ENCODE results near the gene NPB. TPM values are rescaled to one million over a fixed set of nuclear protein-coding genes. Genes with fewer than 3 reads are reported as not detected.

NPB gene
- total RNA-seq, 8 experiments from 2014 or later: 0.15 to 0.92 (median 0.43) TPM; not detected in 1

- Histone ChIP-seq H3K4me3 (peak overlapping the region in 2 of 5 donors; percentile 30 to 33), H3K27ac (peak overlapping the region in 1 of 2 donors; percentile 66), H3K4me1 (replicated peaks in 1 of 2) (peaks cover 36 to 37% of the 10 kb centered on the region in 2 donors)
- ATAC-seq (replicated peaks in 6 of 8): no peak
- WGBS, 10 experiments: 60 to 93% (median 88%) methylated on average over 1 to 20 of the region's 58 CpGs; no CpG with 5 or more reads in 5 of the 10 experiments
- in situ Hi-C loops (cut with MboI; ENCODE audit: low pct_unique_long_range_greater_than_20kb in 2 of 9, low sequenced_read_pairs in 9 of 9, unreplicated experiment in 9 of 9): no loop called here
These were observed 20.7 kb downstream of the NPB start for GRCh38 chr17:81922566-81923301.

GRCh38 chr17:81923302-81924260 lies 21.5 kb downstream of the NPB start:
- peaks cover 33 to 34% of the 10 kb centered on the region in 2 donors for H3K4me1 ChIP-seq (replicated peaks in 1 of 2)
- in situ Hi-C loops (cut with MboI; ENCODE audit: low pct_unique_long_range_greater_than_20kb in 2 of 9, low sequenced_read_pairs in 9 of 9, unreplicated experiment in 9 of 9): no loop called here
- peak; percentile 13 to 46 (median 38) for ATAC-seq (replicated peaks in 6 of 8)
- WGBS, 10 experiments: 0 to 40% (median 36%) methylated on average over 1 to 5 of the region's 32 CpGs; no CpG with 5 or more reads in 7 of the 10 experiments
- peak overlapping the region in 4 of 5 donors; percentile 13 to 33 (median 22) for H3K4me3 ChIP-seq
- peak overlapping the region in 1 of 2 donors; percentile 66 for H3K27ac ChIP-seq

- Histone ChIP-seq H3K4me3 (peak overlapping the region in 1 of 5 donors; percentile 12), H3K4me1 (replicated peaks in 1 of 2) (peaks cover 39 to 40% of the 10 kb centered on the region in 2 donors), H3K27ac (no peak overlapping the region)
- WGBS, 10 experiments: 20 to 100% (median 80%) methylated on average over 1 to 4 of the region's 21 CpGs; no CpG with 5 or more reads in 6 of the 10 experiments
- ATAC-seq (replicated peaks in 6 of 8): no peak
- in situ Hi-C loops (cut with MboI; ENCODE audit: low pct_unique_long_range_greater_than_20kb in 2 of 9, low sequenced_read_pairs in 9 of 9, unreplicated experiment in 9 of 9): no loop called here
These were observed 22.8 kb downstream of the NPB start for GRCh38 chr17:81924557-81925532.

- Histone ChIP-seq H3K4me3 (peak overlapping the region; percentile 45 to 94 (median 63)), H3K4me1 (replicated peaks in 1 of 2) (peaks cover 39 to 40% of the 10 kb centered on the region in 2 donors), H3K27ac (peak overlapping the region; percentile 56 to 92)
- WGBS, 10 experiments: 50 to 100% (median 70%) methylated on average over 1 to 2 of the region's 10 CpGs; no CpG with 5 or more reads in 7 of the 10 experiments
- ATAC-seq (replicated peaks in 6 of 8): no peak
- in situ Hi-C loops (cut with MboI; ENCODE audit: low pct_unique_long_range_greater_than_20kb in 2 of 9, low sequenced_read_pairs in 9 of 9, unreplicated experiment in 9 of 9): no loop called here
These were observed 23.9 kb downstream of the NPB start for GRCh38 chr17:81925860-81926450.

GRCh38 chr17:81926451-81927151 lies 24.6 kb downstream of the NPB start:
- peaks cover 39 to 40% of the 10 kb centered on the region in 2 donors for H3K4me1 ChIP-seq (replicated peaks in 1 of 2)
- H3K4me3 ChIP-seq: peak overlapping the region; percentile 45 to 94 (median 63)
- in situ Hi-C loops (cut with MboI; ENCODE audit: low pct_unique_long_range_greater_than_20kb in 2 of 9, low sequenced_read_pairs in 9 of 9, unreplicated experiment in 9 of 9): no loop called here
- ATAC-seq (replicated peaks in 6 of 8): peak; percentile 25 to 56 (median 43)
- 0% methylated on average over 2 to 3 of the region's 46 CpGs; no CpG with 5 or more reads in 8 of the 10 experiments for WGBS, 10 experiments
- peak overlapping the region; percentile 56 to 92 for H3K27ac ChIP-seq

GRCh38 chr17:81927152-81927652 lies 25.2 kb downstream of the NPB start:
- peak in 5 of 8 experiments; percentile 1 to 14 (median 3) for ATAC-seq (replicated peaks in 6 of 8)
- peak overlapping the region; percentile 56 to 92 for H3K27ac ChIP-seq
- peak overlapping the region; percentile 45 to 94 (median 63) for H3K4me3 ChIP-seq
- WGBS, 10 experiments: 0% methylated on average over 2 of the region's 78 CpGs; no CpG with 5 or more reads in 9 of the 10 experiments
- in situ Hi-C loops (cut with MboI; ENCODE audit: low pct_unique_long_range_greater_than_20kb in 2 of 9, low sequenced_read_pairs in 9 of 9, unreplicated experiment in 9 of 9): no loop called here
- H3K4me1 ChIP-seq (replicated peaks in 1 of 2): peaks cover 39 to 40% of the 10 kb centered on the region in 2 donors

GRCh38 chr17:81927653-81928543 lies 25.9 kb downstream of the NPB start, which contains the start of gene MAFG:
Gene MAFG (minus strand): TSS chr17:81927735. CDS start chr17:81923185, 4,550 bp downstream.
- ATAC-seq (replicated peaks in 6 of 8): peak; percentile 37 to 74 (median 62)
- 0 to 8% (median 0%) methylated on average over 1 to 12 of the region's 98 CpGs; no CpG with 5 or more reads in 5 of the 10 experiments for WGBS, 10 experiments
- Histone ChIP-seq H3K4me1 (replicated peaks in 1 of 2) (peaks cover 37% of the 10 kb centered on the region in 2 donors), H3K4me3 (peak within 1 kb of the TSS; percentile 45 to 94 (median 63)), H3K27ac (peak within 1 kb of the TSS; percentile 56 to 92)
- in situ Hi-C loops (cut with MboI; ENCODE audit: low pct_unique_long_range_greater_than_20kb in 2 of 9, low sequenced_read_pairs in 9 of 9, unreplicated experiment in 9 of 9): no loop called here

GRCh38 chr17:81928544-81929252 lies 26.7 kb downstream of the NPB start:
- peak overlapping the region; percentile 45 to 94 (median 63) for H3K4me3 ChIP-seq
- 8 to 30% (median 30%) methylated on average over 2 to 14 of the region's 44 CpGs; no CpG with 5 or more reads in 7 of the 10 experiments for WGBS, 10 experiments
- in situ Hi-C loops (cut with MboI; ENCODE audit: low pct_unique_long_range_greater_than_20kb in 2 of 9, low sequenced_read_pairs in 9 of 9, unreplicated experiment in 9 of 9): no loop called here
- H3K27ac ChIP-seq: peak overlapping the region in 1 of 2 donors; percentile 82
- peak in 5 of 8 experiments; percentile 0 to 4 (median 1) for ATAC-seq (replicated peaks in 6 of 8)
- peaks cover 29% of the 10 kb centered on the region in 2 donors for H3K4me1 ChIP-seq (replicated peaks in 1 of 2)

- WGBS, 10 experiments: 20 to 80% (median 73%) methylated on average over 1 to 5 of the region's 31 CpGs; no CpG with 5 or more reads in 5 of the 10 experiments
- Histone ChIP-seq H3K27ac (no peak overlapping the region), H3K4me1 (replicated peaks in 1 of 2) (peaks cover 21 to 22% of the 10 kb centered on the region in 2 donors), H3K4me3 (peak overlapping the region in 2 of 5 donors; percentile 72 to 94)
- peak in 1 of 8 experiments; percentile 1 for ATAC-seq (replicated peaks in 6 of 8)
- in situ Hi-C loops (cut with MboI; ENCODE audit: low pct_unique_long_range_greater_than_20kb in 2 of 9, low sequenced_read_pairs in 9 of 9, unreplicated experiment in 9 of 9): no loop called here
These were observed 27.5 kb downstream of the NPB start for GRCh38 chr17:81929253-81930141.

Measured in motor neuron (in vitro differentiated cells).